ENCODE results near the gene DIO3. TPM values are rescaled to one million over a fixed set of nuclear protein-coding genes. Genes with fewer than 3 reads are reported as not detected.
"Not testable (repeated sequence)": the region's sequence is repeated elsewhere in the genome, so short reads cannot be mapped to it uniquely, and the experiment has no call there.

DIO3 gene
- total and polyA plus RNA-seq, 4 donors: 0.35 to 1.3 (median 0.38) TPM

DNA sequence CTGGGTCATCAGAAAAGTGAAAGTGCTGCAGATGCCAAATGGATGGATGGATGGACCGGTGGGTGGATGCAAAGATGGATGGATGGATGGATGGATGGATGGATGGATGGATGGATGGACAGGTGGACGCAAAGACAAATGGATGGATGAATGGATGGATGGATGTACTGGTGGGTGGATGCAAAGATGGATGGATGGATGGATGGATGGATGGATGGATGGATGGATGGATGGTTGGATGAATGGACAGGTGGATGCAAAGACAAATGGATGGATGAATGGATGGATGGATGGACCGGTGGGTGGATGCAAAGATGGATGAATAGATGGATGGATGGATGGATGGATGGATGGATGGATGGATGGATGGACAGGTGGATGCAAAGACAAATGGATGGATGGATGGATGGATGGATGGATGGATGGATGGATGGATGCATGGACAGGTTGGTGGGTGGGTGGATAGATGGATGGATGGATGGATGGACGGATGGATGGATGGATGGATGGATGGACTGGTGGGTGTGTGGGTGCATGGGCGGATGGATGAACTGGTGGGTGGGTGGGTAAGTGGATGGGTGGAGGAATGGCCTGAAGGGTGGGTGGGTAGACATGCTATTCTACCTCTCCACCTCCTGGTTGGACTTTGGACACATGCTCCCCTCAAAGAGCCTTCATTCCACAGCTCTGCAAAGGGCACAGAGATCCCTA is 10.9 kb upstream of the DIO3 start:
- H3K27me3 ChIP-seq (ENCODE audit: control insufficient read depth, insufficient read depth, low read length); H3K27ac ChIP-seq (ENCODE audit: low read depth, low read length); H3K4me3 ChIP-seq (ENCODE audit: low read depth, low read length); DNase-seq (ENCODE audit: low read depth in 4 of 6, low spot score in 6 of 6); H3K4me1 ChIP-seq (ENCODE audit: control insufficient read depth, insufficient read depth, low read length); H3K36me3 ChIP-seq (ENCODE audit: control insufficient read depth, insufficient read depth, low read length); H3K9me3 ChIP-seq (ENCODE audit: control insufficient read depth, insufficient read depth, low read length): not testable (repeated sequence)
- 97% methylated on average over 4 of the region's 5 CpGs for WGBS (ENCODE audit: insufficient coverage)

DNA sequence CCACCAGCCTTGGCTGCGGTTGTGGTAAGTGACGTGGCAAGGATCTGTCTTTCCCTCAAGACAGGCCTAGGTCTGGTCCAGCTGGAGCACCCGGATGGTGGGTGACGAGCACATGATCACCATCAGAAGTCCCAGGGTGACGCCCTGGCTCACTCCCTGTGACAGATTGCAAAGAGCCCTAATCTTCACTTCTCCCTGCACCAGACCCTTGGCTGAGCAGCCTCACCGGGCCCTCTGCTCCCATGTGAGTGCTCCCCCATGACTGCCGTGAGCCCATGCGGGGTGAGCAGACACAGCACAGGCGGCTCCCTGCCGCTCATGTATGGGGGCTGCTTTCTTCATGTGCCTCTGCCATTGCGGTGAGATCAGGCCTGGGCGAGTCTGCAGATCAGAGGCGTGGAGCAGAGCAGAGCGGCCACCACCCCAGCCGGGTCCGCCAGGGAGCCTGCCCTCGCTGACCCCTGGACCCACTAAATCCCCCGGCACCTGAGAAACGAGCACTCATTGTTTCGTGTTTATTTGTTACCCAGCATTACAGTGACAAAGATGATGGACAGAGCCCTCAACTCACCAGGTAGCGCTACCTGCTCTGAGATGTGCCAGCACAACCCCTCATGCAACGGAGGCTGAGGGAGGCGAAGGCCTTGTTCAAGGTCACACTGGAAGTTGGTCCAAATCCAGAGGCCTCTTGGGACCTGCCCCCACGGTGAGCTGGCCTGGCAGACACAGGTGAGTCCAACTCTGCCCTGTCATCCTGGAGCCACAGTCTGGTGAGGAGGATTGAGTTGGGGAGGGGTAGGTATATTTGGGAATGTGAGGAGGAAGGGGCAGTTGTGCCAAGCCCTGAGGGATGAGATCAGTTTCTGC is 9.3 kb upstream of the DIO3 start:
- H3K4me3 ChIP-seq (ENCODE audit: low read depth, low read length): no peak overlapping the region
- no peaks in the 10 kb centered on the region for H3K27me3 ChIP-seq (ENCODE audit: control insufficient read depth, insufficient read depth, low read length)
- DNase-seq (ENCODE audit: low read depth in 4 of 6, low spot score in 6 of 6): no peak
- no peaks in the 10 kb centered on the region for H3K36me3 ChIP-seq (ENCODE audit: control insufficient read depth, insufficient read depth, low read length)
- 93% methylated on average over 24 of the region's 24 CpGs for WGBS (ENCODE audit: insufficient coverage)
- no peaks in the 10 kb centered on the region for H3K4me1 ChIP-seq (ENCODE audit: control insufficient read depth, insufficient read depth, low read length)
- H3K27ac ChIP-seq (ENCODE audit: low read depth, low read length): no peak overlapping the region
- H3K9me3 ChIP-seq (ENCODE audit: control insufficient read depth, insufficient read depth, low read length): no peaks in the 10 kb centered on the region

DNA sequence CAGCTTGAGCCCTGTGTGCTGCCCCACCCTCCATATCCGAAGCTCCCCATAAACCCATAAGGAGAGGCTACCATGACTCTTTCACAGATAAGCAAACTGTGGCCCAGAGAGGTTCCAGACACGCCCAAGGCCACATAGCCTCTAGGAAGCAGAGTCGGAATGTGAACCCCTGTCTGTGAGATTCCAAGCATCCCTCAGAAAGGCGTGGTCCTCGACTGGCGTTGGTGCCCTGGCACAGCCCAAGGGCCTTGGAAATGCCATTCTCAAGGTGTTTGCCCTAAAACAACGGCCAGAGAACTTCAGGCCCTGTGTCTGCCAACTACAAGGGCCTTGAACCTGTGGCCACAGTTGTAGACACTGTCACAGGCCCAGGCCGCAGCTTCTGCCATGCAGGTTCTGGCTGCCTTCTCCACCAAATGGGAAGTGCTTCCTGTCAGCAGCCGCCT is 8.5 kb upstream of the DIO3 start:
- DNase-seq (ENCODE audit: low read depth in 4 of 6, low spot score in 6 of 6): no peak
- H3K4me1 ChIP-seq (ENCODE audit: control insufficient read depth, insufficient read depth, low read length): no peaks in the 10 kb centered on the region
- no peak overlapping the region for H3K27ac ChIP-seq (ENCODE audit: low read depth, low read length)
- H3K36me3 ChIP-seq (ENCODE audit: control insufficient read depth, insufficient read depth, low read length): no peaks in the 10 kb centered on the region
- peaks cover 3% of the 10 kb centered on the region for H3K27me3 ChIP-seq (ENCODE audit: control insufficient read depth, insufficient read depth, low read length)
- H3K4me3 ChIP-seq (ENCODE audit: low read depth, low read length): no peak overlapping the region
- 95% methylated on average over 9 of the region's 9 CpGs for WGBS (ENCODE audit: insufficient coverage)
- H3K9me3 ChIP-seq (ENCODE audit: control insufficient read depth, insufficient read depth, low read length): no peaks in the 10 kb centered on the region

DNA sequence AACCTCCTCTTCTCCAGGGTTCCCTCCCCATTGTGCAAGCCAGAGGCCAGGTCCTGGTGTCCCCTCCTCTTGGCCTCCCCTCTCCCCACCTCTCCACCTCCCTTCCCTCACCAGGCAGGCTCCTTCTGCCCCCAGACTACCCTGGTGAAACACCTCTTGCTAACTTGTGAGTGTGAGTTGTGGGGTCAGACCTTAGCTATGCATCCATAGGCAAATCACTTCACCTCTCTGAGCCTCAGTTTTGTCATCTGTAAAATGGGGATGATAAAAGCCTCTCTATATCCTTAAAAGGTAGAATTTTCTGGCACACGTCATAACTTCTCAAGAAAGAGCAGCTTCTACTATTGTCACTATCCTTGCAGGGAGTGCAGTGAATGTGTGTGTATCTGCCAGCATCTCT is 7.9 kb upstream of the DIO3 start:
- no peaks in the 10 kb centered on the region for H3K36me3 ChIP-seq (ENCODE audit: control insufficient read depth, insufficient read depth, low read length)
- DNase-seq (ENCODE audit: low read depth in 4 of 6, low spot score in 6 of 6): no peak
- no peak overlapping the region for H3K4me3 ChIP-seq (ENCODE audit: low read depth, low read length)
- H3K4me1 ChIP-seq (ENCODE audit: control insufficient read depth, insufficient read depth, low read length): no peaks in the 10 kb centered on the region
- WGBS (ENCODE audit: insufficient coverage): no CpG with 5 or more reads among the region's 1 CpG
- H3K27ac ChIP-seq (ENCODE audit: low read depth, low read length): no peak overlapping the region
- H3K9me3 ChIP-seq (ENCODE audit: control insufficient read depth, insufficient read depth, low read length): no peaks in the 10 kb centered on the region
- peaks cover 3% of the 10 kb centered on the region for H3K27me3 ChIP-seq (ENCODE audit: control insufficient read depth, insufficient read depth, low read length)

DNA sequence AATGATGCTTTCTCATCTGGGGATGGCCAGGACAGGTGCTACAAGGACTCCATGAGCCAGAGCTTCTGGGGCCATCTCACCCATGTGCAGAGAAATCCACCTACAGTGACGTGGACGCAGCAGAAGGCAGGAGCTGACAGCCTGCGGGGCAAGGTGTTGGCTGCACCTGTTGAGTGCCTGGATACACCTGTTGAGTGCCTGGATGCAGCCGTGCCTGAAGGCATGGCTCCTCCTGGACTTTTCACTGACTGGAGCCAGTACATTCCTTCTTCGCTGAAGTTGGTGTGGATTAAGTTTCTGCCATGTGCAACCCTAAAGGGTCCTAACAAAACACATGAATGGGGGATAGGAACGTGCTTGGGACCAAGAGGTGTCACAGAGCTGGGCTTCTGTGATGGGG is 7.4 kb upstream of the DIO3 start:
- WGBS (ENCODE audit: insufficient coverage): 92% methylated on average over 6 of the region's 6 CpGs
- no peak for DNase-seq (ENCODE audit: low read depth in 4 of 6, low spot score in 6 of 6)
- H3K36me3 ChIP-seq (ENCODE audit: control insufficient read depth, insufficient read depth, low read length): no peaks in the 10 kb centered on the region
- no peaks in the 10 kb centered on the region for H3K9me3 ChIP-seq (ENCODE audit: control insufficient read depth, insufficient read depth, low read length)
- H3K4me3 ChIP-seq (ENCODE audit: low read depth, low read length): no peak overlapping the region
- peaks cover 6% of the 10 kb centered on the region for H3K27me3 ChIP-seq (ENCODE audit: control insufficient read depth, insufficient read depth, low read length)
- H3K27ac ChIP-seq (ENCODE audit: low read depth, low read length): no peak overlapping the region
- H3K4me1 ChIP-seq (ENCODE audit: control insufficient read depth, insufficient read depth, low read length): no peaks in the 10 kb centered on the region

DNA sequence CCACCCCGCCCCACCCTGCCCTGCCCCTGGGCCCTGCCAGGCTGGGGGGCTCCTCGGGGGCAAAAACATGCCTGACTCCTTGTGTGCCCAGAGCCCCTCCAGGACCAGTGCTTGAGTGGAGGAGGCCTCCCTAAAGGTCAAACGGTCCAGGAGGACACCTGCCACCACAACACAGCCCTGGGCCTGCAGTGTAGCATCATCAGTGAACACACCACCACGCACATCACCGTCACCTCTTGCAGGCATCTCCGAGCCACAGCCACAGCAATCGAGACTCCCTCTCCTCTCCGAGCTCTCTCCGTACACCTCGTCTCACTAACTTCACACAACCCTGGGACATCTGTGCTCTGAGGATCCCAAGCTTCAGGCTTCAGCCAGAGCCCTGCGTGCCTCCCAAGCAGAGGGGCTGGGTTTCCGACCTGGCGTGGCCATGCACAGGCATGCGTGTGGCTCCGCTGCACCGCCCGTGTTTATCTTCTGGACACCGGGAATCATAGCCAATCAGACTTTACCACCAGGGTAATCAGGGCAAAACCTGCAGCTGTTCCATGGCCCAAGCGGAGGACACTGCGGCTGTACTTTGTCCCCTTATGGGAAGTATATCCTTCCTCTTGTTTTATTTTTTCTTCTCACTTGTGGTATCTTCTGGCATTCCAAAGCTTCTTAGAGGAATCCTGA is 6.2 kb upstream of the DIO3 start:
- DNase-seq (ENCODE audit: low read depth in 4 of 6, low spot score in 6 of 6): no peak
- 91% methylated on average over 17 of the region's 20 CpGs for WGBS (ENCODE audit: insufficient coverage)
- no peak overlapping the region for H3K27ac ChIP-seq (ENCODE audit: low read depth, low read length)
- H3K4me1 ChIP-seq (ENCODE audit: control insufficient read depth, insufficient read depth, low read length): peaks cover 11% of the 10 kb centered on the region
- no peaks in the 10 kb centered on the region for H3K9me3 ChIP-seq (ENCODE audit: control insufficient read depth, insufficient read depth, low read length)
- peaks cover 17% of the 10 kb centered on the region for H3K27me3 ChIP-seq (ENCODE audit: control insufficient read depth, insufficient read depth, low read length)
- H3K4me3 ChIP-seq (ENCODE audit: low read depth, low read length): no peak overlapping the region
- H3K36me3 ChIP-seq (ENCODE audit: control insufficient read depth, insufficient read depth, low read length): no peaks in the 10 kb centered on the region

DNA sequence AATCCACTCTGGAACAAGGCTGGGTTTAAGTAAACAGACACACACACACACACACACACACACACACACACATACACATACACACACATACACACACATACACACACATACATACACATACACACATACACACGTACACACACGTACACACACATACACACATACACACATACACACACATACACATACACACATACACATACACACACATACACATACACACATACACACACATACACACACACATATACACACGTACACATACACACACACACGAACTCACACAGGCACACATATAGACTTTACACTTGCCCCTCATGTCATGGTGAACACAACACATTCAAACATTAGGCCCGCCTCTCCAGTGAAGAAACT is 5.6 kb upstream of the DIO3 start:
- WGBS (ENCODE audit: insufficient coverage): 87% methylated on average over 5 of the region's 5 CpGs
- not testable (repeated sequence) for H3K4me3 ChIP-seq (ENCODE audit: low read depth, low read length); DNase-seq (ENCODE audit: low read depth in 4 of 6, low spot score in 6 of 6); H3K36me3 ChIP-seq (ENCODE audit: control insufficient read depth, insufficient read depth, low read length); H3K27ac ChIP-seq (ENCODE audit: low read depth, low read length); H3K9me3 ChIP-seq (ENCODE audit: control insufficient read depth, insufficient read depth, low read length)
- Histone ChIP-seq H3K27me3 (ENCODE audit: control insufficient read depth, insufficient read depth, low read length) (peaks cover 17% of the 10 kb centered on the region), H3K4me1 (ENCODE audit: control insufficient read depth, insufficient read depth, low read length) (peaks cover 12% of the 10 kb centered on the region)

DNA sequence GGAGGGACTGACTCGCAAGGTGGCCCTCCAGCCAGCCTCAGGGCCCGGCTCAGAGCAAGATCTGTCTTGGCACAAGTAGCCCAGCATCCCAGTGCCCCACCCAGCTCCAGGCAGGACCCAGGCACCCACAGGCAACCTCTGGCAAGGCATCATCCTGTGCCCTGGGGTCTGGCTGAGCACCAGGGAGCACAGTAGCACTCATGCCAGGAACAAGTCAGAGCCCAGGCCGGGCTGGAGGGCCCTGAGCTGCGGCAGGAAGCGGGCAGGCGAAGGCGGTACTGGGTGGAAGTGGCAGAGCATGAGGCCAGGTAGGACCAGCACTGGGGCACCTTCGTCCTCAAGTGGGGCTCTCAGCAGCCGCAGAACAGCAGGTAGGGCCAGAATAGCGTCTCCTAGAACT is 5.2 kb upstream of the DIO3 start:
- no peaks in the 10 kb centered on the region for H3K9me3 ChIP-seq (ENCODE audit: control insufficient read depth, insufficient read depth, low read length)
- peaks cover 12% of the 10 kb centered on the region for H3K4me1 ChIP-seq (ENCODE audit: control insufficient read depth, insufficient read depth, low read length)
- H3K36me3 ChIP-seq (ENCODE audit: control insufficient read depth, insufficient read depth, low read length): no peaks in the 10 kb centered on the region
- H3K4me3 ChIP-seq (ENCODE audit: low read depth, low read length): no peak overlapping the region
- WGBS (ENCODE audit: insufficient coverage): 93% methylated on average over 10 of the region's 10 CpGs
- DNase-seq (ENCODE audit: low read depth in 4 of 6, low spot score in 6 of 6): no peak
- no peak overlapping the region for H3K27ac ChIP-seq (ENCODE audit: low read depth, low read length)
- peaks cover 18% of the 10 kb centered on the region for H3K27me3 ChIP-seq (ENCODE audit: control insufficient read depth, insufficient read depth, low read length)

DNA sequence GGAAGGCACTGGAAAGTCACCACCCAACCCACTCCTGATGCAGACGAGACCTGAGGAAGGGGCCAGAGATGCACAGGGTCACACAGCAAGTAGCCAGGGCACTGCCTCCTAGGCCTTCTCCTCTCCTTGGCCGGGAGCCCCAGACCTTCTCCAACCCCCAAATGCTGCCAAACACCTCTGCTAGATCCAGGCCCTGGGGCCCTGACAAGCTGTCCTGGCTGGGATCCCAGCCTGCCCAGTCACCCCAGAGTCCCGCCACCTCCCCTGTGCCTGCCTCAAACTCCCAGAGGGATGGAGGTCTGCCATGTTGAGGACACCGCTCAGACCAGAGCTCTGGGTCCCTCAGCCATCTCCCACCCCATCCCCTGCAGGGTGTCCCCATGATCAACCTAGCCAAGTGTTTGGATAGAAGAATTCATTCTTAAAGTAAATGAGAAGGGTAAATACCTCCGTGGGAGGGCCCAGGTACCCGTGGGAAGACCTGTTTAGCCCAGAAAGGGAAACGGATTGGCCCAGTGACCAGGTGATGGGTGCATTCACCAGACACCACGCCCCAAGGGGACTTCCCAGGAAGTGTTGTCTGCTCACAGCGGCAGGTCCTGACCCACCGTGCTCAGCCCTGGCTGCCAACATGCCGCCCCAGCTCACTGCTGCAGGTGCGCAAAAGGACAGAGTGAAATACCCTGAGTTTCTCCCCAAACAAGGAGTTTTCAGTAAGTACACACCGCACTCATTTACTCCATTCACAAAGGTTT is 4.6 kb upstream of the DIO3 start:
- WGBS (ENCODE audit: insufficient coverage): 79% methylated on average over 11 of the region's 13 CpGs
- Histone ChIP-seq H3K27me3 (ENCODE audit: control insufficient read depth, insufficient read depth, low read length) (peaks cover 24% of the 10 kb centered on the region), H3K9me3 (ENCODE audit: control insufficient read depth, insufficient read depth, low read length) (peaks cover 6% of the 10 kb centered on the region), H3K4me1 (ENCODE audit: control insufficient read depth, insufficient read depth, low read length) (peaks cover 12% of the 10 kb centered on the region), H3K36me3 (ENCODE audit: control insufficient read depth, insufficient read depth, low read length) (no peaks in the 10 kb centered on the region), H3K27ac (ENCODE audit: low read depth, low read length) (no peak overlapping the region), H3K4me3 (ENCODE audit: low read depth, low read length) (no peak overlapping the region)
- DNase-seq (ENCODE audit: low read depth in 4 of 6, low spot score in 6 of 6): no peak
